ENCODE measurements around the gene AGBL4.
"Not testable (repeated sequence)": the region's sequence is repeated elsewhere in the genome, so short reads cannot be mapped to it uniquely, and the experiment has no call there.

Gene AGBL4

DNA sequence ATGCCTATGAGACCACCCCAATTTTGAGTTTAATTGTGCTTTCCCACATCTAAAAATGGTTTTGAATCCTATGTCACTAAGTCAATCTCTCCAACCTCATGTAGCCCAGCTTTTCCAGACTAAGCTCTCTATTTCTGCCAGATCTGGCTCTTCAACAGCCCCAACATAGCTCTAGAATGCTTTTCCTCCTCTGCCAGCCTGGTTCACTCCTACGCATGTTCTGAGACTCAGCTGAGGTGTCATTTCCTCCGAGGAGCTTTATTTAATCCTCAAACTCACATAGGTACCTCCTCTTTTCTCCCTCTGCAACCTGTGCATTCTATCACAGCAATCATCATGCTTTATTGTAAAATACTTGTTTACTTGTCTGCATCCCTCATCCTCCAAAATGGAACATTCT lies 729.2 kb downstream of the AGBL4 start:
- no peak for DNase-seq

DNA sequence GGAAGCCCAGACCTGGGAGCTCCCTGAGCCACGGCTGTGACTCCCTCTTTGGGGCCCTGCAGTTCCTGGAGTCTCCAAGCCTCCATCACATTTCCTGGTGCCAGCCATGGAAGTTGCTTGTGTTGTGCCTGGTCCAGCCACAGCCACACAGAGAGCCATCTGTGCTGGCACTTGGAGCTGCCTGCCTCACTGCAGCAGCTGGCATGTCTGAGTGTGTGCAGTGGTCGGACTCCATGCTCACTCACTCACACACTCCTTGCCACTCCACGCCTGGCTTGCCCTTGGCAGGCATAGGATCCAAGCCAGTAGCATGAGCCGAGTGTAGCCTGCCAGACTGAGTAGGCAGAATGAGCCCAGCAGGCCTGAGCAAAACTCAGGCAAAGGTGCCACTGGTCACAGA lies 730.7 kb downstream of the AGBL4 start:
- no peak for DNase-seq

- DNase-seq, result not testable (repeated sequence)
Observed at GRCh38 chr1:49257211-49258049, 766.3 kb downstream of the AGBL4 start.

DNA sequence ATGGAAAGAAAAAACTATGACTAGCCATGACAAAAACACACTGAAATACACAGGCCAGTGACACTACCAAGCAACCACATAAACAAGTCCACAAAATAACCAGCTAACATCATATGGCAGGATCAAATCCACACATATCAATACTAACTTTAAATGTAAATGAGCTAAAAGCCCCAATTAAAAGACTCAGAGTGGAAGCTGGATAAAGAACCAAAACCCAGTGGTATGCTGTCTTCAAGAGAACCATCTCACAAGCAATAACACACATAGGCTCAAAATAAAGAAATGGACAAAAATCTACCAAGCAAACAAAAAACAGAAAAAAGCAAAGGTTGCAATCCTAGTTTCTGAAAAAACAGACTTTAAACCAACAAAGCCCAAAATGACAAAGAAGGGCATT lies 770.8 kb downstream of the AGBL4 start:
- DNase-seq, result no peak

DNA sequence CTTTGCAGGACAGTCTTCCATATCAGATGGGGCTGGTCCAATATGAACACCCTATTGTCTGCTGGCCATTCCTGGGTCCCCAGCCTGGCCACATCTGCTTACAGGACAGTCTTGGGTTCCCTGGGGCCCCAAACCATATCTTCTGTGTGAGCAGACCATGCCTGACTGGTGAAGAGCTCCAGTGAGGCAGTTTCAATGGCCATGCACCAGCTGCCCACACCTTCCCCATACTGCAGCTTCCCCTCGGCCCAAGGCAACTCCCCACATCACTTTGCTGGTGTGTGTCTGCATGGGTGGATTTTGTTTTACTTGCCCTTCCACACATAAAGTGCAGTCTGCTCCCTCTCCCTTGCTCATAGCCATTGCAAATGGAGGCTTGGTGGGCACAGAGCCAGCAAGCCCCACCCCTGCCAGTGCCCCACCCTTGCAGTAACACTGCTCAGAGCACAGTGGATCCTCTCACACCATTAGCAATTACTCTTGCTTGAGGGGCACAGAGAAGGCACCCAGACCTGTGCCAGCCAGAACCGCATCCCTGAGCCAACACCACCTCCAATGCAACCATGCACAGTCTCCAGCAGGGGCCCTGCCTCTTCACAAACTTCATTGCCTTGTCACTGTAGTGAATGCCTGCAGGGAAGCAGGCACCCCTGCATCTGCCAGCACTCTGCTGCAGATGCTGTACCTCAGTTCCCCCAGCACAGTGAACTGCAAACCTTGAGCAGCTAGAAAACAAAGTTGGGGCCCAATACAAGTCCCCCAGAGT lies 772.6 kb downstream of the AGBL4 start:
- DNase-seq, result no peak

DNA sequence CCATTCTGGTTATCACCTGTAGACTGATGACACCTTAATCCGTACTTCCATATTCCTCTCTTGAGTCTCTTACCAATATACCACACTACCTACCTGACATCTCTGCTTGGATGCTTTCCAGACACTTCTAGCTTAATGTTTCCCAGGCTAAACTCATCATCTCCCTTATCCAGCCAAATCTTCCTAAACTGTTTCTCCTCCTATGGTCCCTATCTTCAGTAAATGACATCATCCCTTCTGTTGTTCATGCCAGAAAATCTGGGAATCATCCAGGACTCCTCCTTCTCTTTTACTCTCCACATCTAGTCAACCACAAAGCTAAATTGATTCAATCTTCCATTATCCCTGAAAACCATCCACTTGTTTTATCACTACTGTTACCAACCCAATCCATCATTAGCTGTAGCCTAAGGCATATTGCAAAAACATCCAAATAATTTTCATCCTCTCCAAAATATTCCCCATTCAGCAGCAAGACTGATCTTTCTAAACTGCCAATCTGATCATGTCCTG lies 783.0 kb downstream of the AGBL4 start:
- no peak for DNase-seq

- no peak for DNase-seq
Observed at GRCh38 chr1:49234988-49235387, 788.8 kb downstream of the AGBL4 start.

DNA sequence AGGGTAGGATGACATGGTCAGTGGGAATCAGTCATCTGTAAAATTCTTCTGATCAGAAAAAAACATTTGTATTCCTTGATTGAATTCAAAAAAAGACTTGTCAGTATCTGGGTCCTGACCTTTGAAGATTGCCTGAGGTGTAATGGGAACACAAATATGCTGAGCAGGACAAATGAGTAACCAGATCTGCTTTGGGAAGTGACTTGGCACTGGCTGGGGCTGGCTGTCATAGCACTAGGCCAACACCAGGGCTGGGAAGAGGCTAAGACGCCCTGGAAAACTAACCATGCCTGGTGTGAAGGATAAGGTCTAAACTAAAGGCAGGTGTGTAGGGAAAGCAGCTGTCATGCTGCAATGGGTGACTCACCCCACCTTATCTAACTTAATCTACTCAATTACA lies 794.2 kb downstream of the AGBL4 start:
- DNase-seq, result no peak

DNA sequence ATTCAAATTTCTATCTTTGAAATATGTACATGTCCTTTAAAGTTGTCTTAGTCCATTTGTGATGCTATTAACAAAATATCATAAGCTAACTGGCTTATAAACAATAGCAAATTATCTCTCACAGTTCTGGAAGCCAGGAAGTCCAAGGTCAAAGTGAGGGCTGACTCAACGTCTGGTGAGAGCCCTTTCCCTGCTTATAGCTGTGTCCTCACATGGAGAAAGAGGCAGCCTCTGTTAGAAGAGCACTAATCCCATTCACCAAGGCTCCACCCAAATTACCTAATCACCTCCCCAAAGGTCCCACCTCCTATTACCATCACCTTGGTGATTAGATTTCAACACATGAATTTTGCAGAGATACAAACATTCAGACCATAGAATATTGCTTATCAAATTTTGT lies 797.0 kb downstream of the AGBL4 start:
- no peak for DNase-seq

DNA sequence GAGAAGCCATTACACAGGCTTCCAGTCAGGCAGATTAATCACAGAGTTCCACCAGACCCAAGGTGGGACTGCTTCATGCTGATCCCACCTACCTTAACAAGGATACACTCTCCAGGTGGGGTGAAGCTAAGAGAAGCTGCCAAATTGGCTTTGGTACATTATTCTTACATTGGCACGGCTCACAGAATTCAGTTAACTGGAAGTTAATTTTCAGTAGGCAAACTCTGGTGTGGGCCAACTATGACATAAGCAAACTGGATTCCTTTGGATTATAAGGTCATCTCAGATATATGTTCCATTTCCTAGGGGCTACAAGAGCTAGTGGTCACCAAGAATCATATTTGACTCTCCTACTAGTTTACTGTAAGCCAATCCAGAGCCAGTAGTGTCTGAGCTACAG lies 798.3 kb downstream of the AGBL4 start:
- DNase-seq, result no peak

DNA sequence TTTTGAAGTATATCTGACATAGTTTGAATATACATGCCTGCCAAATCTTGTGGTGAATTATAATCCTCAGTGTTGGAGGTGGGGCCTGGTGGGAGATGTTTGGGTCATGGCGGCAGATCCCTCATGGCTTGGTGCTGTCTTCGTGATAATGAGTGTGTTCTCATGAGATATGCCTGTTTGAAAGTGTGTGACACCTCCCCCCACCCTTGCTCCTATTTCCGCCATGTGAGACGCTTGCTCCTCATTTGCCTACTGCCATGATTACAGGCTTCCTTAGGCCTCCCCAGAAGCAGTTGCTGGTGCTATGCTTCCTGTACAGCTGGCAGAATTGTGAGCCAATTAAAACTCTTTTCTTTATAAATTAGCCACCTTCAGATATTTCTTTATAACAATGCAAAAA lies 810.5 kb downstream of the AGBL4 start:
- no peak for DNase-seq

DNA sequence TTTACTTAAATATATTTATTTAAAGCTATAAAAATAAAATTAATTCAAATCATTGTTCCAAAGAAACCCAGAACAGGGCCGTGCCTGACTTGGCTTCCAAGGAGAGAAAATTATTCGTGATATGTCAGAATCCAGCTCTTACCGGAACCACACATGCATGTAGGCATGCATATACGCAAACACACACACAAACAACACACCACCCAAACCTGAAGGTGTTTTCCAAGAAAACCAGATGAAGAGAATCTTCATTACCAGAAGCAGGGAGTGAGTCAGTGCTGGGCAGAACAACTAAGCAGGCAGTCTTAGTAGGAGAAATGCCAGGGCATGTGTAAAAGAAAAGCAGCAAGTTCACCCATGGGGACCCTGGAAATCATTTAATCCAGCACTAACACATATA lies 815.0 kb downstream of the AGBL4 start:
- DNase-seq, result no peak

DNA sequence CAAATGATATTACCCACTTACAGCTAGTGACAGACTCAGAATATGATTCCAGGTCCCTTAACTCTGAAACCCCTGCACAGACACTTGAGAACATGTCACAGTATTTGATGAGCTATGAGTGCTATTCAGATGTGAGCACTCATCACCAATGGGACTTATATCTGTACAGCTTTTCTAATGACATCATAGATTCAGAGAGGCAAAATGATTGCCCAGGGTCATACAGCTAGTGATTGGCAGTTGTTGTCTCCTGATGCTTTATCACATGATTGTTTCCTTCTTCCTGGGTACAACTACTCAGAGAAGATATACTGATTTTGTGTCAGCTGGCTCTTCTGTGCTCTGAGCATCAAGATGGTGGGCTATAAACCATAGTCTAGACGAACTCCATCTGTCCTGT lies 819.0 kb downstream of the AGBL4 start:
- no peak for DNase-seq

GRCh38 chr1:49200738-49201137 lies 823.0 kb downstream of the AGBL4 start:
- no peak for DNase-seq

- DNase-seq, result no peak
Observed at GRCh38 chr1:49199564-49199963, 824.2 kb downstream of the AGBL4 start.

GRCh38 chr1:49197081-49197480 lies 826.7 kb downstream of the AGBL4 start:
- DNase-seq, result no peak

GRCh38 chr1:49190138-49190537 lies 833.6 kb downstream of the AGBL4 start:
- no peak for DNase-seq

GRCh38 chr1:49187056-49187455 lies 836.7 kb downstream of the AGBL4 start:
- no peak for DNase-seq

DNA sequence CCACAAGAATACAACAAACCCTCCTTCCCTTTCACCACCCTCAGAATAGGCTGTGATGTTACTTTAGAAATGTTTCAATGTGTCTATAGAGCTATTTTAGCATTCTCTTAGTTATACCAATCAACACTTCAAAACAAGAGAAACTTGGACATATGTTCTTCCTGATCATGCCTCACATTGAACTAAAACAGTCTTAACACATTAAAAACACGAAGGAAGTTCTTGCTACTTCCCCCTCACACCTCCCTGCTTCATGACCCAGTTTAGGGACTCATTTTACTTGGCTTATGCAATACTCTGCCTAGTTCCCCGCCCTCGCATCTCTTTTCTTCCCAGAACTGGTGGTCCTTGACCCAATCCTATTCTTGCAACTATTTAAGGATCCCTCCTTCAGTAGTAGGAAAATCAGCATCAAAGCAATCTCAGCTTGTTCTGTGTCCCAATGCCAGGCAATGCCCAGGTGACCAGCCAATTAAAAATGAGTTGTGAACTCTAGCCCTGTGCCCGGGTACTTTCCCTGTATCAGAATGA lies 838.2 kb downstream of the AGBL4 start:
- DNase-seq, result no peak

DNA sequence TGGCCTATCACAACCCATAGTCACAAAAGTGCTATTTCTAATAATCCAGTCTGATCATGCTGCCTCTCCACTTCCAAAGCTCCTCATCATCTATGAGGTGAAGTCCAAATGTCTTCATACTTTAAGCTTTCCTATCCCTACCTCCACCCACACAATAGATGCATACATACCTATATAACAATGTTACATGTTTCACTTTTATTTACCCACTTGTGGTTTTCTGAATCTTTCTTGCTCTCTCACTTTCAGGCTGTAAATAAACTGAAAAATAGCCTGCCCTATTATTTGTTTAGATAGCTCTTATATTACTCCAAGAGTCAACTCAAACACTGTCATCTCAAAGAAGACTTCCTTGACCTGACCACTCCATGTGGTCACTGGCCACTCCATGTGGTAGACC lies 840.3 kb downstream of the AGBL4 start:
- no peak for DNase-seq

- DNase-seq, result no peak
Observed at GRCh38 chr1:49181033-49181432, 842.7 kb downstream of the AGBL4 start.

- DNase-seq, result no peak
Observed at GRCh38 chr1:49171941-49172593, 851.7 kb downstream of the AGBL4 start.

- no peak for DNase-seq
Observed at GRCh38 chr1:49166031-49166430, 857.7 kb downstream of the AGBL4 start.
